GM20431 (cell line): ENCODE results near the gene SH2D1B.
"Not testable (repeated sequence)": the region's sequence is repeated elsewhere in the genome, so short reads cannot be mapped to it uniquely, and the experiment has no call there.

Source experiments
- in situ Hi-C: fragments of 300-500 bp; cut with MseI, MboI; formaldehyde crosslinking; loops from one replicate; pipeline ENCODE4 v1.15.0; 2020; ENCODE audit warnings: low sequenced_read_pairs; ENCODE audit not compliant: unreplicated experiment

SH2D1B gene

DNA sequence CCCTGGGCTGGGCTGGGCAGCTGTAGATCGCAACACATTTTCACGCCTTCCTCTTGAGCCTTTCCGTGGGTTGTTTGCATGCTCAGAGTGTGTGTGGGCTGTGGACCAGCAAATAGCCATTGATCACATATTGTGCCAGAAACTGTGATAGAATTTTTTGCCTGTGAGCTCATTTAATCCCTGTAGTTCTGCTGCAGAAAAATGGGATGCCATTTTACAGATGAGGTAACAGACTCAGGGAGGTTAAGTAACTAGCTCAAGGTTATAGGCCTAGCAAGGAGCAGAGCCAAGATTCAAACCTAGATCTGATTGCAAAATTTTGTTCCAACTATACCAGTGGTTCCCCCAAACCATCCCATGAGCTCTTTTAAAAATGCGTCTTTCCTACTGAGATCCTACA, 45.8 kb downstream of the SH2D1B start:
- in situ Hi-C loops = no loop called here

DNA sequence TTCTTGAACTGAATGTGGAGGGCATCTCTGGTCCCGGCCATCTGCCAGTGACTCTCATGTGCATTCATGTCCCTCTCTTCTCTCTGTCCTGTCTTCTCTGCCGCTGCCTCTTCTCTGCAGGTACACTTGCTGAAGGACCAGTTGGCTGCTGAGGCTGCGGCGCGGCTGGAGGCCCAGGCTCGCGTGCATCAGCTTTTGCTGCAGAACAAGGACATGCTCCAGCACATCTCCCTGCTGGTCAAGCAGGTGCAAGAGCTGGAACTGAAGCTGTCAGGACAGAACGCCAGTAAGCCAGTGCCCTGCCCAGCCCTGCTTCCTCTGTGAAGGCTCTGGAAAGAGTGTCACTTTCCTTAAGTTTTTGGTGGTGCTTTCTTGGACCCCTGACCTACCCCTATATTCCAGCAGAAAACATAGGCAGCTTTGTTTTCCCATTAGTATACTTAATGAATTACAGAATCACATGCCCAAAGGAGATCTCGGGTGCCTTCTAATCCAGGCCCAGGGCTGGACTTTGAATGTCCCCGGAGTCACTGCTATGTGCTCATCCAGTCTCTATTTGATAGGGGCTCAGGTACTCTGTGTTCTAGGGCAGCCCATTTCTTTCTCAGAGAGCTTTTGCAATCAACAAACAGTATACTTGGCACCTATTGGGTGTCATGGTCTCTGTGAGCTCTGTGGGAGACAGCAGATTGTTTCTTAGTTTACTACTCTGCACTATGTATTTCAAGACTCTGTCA, 46.5 kb downstream of the SH2D1B start:
- in situ Hi-C loops = no loop called here

DNA sequence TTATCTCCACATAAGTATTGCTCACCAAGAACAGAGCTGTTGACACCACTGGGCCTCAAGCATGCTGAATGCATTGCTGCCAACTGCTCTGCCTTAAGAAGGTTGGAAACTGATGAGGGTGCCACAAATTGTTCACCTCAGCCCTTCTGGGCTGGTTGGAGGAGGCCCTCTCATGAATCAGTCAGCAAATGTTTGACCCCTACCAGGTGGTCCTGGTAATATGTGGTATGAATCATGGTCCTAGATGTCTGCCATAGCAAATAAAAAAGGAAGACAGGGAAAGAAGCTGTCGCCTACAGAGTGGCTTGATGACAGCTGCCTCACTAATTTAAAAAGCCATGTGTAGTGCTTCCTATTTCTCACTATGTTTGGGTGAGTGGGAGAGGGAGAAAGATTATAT, 47.4 kb downstream of the SH2D1B start:
- in situ Hi-C loops = no loop called here

DNA sequence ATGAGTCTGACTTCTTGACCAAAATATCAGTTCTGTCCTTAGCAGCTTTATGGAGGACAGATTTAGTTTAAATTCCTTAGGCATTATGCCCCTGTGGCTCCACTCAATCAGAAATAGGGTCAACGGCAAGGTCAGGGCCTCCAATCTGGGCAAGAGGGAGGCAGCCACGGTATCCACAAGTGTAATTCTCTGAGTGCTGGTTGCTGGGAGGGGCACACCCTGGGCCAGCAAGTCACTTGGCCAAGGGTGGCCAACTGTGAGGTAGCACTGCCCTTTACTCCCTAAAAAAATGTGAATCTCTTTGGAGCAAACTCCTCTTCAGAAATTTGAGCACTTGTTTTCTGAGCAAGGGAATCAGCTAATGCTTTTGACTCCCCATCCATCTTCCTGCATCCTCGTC, 48.1 kb downstream of the SH2D1B start:
- in situ Hi-C loops = no loop called here

DNA sequence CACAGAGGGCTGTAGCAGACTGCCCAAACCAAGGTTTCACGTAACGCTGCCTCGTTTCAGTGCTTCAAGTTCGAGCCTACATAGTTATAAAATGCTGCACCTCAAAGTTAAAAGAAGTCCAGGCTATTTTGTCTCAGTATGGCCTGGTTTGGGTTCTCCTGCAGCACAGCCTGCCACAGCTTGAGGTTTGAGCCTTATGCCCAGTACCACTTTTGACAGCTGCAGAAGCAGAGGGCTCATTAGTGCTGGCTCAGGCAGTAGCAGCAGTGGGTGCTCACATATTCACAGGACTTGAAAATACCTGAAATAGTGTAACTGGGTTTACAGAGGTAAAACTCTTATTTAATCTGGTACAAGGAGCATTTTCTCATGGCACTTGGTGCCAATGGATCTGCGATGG, 50.6 kb downstream of the SH2D1B start:
- in situ Hi-C loops = no loop called here

DNA sequence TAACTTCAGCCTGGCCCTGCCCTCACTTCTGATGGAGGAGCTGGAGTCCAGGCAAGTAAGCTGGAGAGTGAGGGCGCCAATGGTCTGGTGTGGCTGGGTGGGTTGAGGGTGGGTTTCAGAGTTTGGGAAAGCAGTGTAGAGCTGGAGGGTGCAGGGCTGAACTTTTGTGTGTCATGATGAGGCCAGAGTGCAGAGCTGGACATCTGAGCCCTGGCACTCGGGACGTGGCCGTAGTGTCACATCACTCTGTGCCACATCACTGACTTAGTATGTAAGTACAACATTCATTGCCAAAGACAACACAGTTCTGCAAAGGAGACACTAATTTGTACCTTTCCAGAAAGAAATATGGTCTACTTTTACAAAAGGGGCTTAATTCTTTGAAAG, 51.1 kb downstream of the SH2D1B start:
- in situ Hi-C loops = no loop called here

DNA sequence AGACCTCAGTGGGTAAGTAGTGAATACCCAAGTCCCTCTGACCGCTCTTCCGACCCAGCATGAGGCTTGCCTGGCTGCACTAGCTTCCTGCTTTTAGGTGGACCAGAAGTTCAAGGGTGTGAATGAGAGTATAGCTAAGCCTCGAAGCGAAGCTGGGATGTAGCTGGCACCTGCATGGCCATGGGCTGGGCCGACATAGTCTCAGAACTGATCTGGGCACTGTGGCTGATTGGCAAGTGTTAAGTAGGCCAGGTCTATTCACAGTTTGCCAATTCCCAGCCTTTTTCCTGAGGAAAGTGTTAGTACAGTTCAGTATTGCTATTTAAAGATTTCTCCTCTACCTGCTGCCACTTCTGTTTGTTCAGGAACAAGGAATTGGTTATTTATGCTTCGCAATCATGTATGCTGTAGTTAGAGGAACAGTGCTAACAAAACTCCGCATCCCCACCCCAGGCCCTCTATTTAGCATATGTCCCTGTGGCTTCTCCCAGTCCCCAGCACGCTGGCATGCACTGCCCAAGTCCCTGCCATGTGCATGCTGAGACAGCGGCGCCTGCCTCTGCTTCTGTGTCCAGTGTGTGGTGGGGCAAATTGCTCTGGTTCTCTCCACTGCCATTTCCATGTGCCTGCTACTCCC, 51.6 kb downstream of the SH2D1B start:
- in situ Hi-C loops = no loop called here

DNA sequence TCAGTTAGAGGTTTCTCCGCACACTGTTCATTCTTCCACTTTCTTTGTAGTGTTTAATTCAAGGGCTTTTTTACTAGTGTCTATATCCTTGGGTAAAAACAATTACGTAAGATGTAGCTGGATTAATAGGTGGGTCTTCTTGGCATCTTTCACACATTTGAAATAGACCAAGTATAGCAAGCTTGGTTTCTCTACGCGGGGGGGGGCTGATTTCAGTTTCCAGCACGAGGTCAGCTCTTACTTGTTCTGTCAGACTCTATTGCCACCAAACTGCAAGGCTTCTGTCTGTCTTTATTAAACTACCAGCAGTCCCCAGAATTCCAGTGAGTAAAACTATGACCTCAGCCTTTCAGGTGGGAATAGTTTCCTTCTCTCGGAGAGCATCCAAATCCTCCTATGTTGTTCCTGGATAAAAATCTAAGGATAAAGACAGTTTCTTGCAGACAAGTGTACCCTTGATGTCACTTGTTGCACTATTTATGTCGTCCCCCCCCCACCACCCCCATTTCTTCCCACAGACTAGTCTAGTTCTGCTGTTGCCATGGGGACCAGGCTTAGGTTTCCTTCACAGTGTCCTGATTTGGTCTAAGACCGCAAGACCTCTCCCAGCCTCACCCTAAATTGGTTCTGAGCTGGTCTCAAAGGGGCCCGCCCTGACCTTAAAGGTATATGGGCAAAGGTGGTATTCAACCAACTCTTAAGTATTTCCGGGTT, 52.3 kb downstream of the SH2D1B start:
- in situ Hi-C loops = no loop called here

DNA sequence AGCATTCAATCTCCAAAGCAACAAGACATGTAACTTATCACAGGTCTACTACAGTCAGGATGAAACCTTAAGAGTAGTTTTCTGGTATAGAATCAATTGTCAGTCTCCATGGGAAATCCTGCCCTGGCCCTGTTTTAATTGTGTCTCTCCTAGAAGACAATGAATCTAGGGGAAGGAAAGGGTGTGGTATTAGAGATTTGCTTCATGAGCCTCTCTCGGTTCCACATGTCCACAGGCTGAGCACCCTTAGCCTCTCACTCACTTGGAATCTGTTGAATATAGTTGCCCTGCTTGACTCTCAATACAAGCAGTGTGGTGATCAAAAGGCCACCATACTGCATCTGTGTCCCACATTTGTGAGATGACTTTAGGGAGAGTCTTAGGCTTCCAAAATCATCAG, 53.0 kb downstream of the SH2D1B start:
- in situ Hi-C loops = no loop called here

DNA sequence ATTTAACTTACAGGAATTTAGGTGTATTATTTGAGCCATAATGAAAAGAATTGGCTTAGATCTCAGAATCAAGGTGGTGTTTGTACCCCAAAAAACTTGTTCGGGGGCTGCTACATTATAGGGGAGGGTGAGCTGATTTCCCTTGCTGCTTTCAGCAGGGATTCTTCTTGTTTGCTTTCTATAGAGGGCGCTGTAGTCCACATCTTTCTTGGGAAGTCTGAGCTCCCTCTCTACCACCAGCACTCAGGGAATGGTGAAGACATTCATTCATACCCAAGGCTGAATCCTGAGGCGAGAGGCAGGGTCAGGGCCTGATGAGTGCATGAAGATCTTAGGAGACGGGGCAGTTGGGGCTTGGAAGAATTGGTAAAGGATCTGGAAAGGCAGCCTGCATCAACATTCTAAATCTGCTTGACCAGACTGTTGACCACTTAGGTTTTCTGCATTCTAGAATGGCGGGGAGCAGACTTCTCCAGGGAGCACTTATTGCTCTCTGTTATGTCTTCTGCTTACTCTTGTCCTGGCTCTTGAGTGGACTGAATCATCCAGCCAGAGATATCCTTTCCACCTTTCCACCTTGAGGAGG, 54.2 kb downstream of the SH2D1B start:
- in situ Hi-C loops = no loop called here

DNA sequence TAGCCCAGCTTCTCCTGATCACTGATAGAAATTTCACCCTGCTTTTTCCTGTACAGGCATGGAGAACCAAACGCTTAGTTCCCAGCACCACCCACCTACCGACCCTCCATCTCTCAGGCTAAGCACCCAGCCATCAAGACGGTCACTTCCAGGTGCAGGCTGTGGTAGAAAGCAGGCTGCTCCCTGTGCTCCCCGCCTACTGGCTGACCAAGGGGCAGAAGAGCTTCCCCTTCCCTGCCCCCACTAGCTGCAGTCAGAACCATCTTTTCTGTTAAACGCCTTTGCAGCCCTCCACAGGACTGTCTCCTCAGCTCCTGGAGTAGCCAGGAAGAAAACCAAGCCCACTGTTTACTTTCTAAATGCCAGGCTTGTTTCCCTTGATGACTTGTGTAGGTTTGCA, 58.2 kb downstream of the SH2D1B start:
- in situ Hi-C loops = no loop called here

DNA sequence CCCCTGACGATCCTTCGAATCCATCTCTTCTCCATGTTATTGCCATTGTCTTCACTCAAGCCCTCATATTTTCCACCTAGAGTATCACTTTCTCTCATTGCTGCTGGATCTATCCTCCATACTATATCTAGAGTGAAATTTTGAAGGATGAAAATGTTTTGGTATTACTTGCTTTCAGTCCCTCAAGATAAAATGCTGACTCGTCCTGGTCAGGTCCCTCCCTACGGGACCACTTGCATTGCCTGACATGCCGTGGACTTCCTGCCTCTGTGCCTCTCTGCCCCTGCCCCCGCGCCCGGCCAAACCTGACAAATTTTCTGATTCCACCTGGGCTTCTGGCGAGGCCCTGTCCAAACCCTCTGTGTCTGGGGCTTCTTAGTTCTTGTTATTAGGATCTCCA, 58.9 kb downstream of the SH2D1B start:
- in situ Hi-C loops = no loop called here

DNA sequence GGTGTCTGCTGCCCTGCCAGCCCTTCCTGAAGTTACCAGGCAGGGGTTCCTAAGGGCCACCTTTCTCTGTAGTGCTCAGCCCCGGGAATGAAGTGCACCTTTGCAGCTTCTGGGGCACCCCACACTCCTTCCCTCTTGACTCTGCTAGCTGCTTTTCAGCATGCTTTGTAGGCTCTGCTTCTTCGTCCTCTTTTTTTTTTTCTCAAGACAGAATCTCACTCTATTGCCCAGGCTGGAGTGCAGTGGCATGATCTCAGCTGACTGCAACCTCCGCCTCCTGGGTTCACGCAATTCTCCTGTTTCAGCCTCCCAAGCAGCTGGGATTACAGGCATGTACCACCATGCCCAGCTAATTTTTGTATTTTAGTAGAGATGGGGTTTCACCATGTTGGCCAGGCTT, 60.1 kb downstream of the SH2D1B start:
- in situ Hi-C loops = not testable (repeated sequence)

DNA sequence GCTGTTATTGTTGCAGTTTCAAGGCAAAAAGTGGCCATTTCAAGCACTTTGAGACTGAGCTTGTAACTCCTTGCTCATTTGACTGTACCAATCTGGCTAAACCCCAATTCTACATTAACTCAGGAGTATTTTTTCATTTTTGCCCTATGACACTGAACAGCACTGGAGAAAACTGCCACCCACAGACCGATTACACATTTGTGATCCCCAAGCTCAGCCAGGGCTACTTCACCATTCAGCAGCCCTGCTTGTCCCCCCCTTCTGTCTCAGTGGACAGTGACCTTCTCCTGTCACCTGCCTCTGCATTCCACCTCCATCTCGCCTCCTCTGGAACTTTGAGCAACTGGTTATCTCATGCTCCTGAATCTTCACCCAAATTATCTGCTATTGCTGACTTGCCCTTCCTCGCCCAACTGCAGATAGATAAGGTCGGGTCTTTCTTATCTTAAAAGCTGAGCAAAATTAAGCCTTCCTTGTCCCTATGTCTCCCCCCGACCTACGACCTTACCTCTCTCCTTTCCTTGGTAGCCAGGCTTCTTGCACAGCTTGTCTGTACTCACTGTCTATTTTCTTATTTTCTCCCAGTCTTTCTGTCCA, 60.6 kb downstream of the SH2D1B start:
- in situ Hi-C loops = no loop called here

DNA sequence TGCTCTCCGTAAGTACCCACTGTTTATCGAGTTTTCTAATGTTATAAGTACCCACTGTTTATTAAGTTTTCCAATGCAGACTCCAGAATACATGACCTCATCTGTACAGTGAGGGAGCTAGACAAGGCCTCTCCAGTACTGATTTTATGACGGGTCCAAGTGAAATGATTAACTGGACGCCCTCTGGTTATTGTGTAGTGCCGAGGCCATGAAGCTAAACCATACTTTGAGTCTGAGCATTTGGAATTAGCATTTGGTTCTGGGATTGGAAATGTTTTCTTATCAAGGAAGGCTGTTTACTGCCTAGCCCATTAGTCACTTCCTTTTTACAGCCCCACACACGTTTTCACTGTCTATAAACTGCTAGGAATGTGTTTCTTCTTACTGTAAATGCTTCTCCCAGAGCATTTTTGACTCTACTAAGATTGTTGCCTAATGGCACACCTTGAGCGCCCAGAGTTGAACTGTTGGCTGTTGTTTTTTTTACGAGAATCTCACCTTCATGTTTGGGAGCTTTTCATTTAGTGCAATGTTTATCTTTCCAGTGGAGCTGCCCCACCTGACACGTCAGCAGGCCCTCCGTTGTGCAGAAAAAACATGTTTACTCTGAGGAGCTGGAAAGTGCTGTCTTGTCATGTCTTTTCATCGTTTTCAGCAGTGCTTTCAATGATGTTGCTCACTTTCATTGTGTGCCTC, 62.2 kb downstream of the SH2D1B start:
- in situ Hi-C loops = no loop called here

DNA sequence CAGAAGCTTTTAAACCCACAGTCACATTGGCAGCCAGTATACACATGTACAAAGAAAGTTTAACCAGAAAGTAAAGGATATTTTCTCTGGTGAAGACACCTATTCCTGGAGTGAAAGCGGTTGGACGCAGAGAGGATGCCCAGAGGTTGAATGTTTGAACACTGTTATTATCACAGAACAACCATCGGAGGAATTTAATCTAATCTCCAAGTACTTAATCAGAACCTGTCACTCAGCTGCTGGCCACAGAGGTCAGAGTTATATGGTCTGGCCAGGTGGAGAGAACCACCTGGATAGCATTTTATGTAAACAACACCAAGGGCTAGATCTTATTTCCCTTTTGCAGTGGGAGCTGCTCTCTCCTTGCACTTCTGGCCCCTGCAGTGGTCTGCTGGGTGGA, 64.7 kb downstream of the SH2D1B start:
- in situ Hi-C loops = no loop called here
